Neutrophil (primary cell): ENCODE data around the gene TRIM21.
A peak's percentile ranks its signal among the peaks of the same experiment; 100 is the strongest.

ENCODE experiments used
- H3K27ac ChIP-seq: fragments of 200-600 bp; sonication (generic); 2 replicates; pipeline ENCODE4 v1.5.1; 2016; ENCODE audit warnings: mild to moderate bottlenecking, moderate library complexity
- H3K27me3 ChIP-seq: fragments of 200-600 bp; sonication (generic); 2 replicates; pipeline ENCODE4 v1.6.0; 2016; ENCODE audit warnings: mild to moderate bottlenecking
- H3K36me3 ChIP-seq: fragments of 200-600 bp; sonication (generic); 2 replicates; pipeline ENCODE4 v1.5.1; 2017
- H3K4me1 ChIP-seq, 2 experiments: fragments of 200-600 bp in 1 of 2; sonication (generic) in 1 of 2; 1 replicate in 1 of 2; 2 replicates in 1 of 2; pipeline versions ENCODE4 v1.5.1 to v1.6.1; 2013 to 2016; ENCODE audit warnings: low read depth in 1 of 2, low read length in 1 of 2, mild to moderate bottlenecking in 1 of 2, moderate library complexity in 1 of 2; ENCODE audit not compliant: control insufficient read depth in 1 of 2, insufficient read depth in 1 of 2
- H3K4me3 ChIP-seq, 2 experiments: fragments of 200-600 bp in 1 of 2; sonication (generic) in 1 of 2; 1 replicate in 1 of 2; 2 replicates in 1 of 2; pipeline ENCODE4 v1.5.1; 2013 to 2016; ENCODE audit warnings: low read depth in 1 of 2, low read length in 1 of 2, mild to moderate bottlenecking in 1 of 2, moderate library complexity in 1 of 2
- H3K9me3 ChIP-seq: fragments of 200-600 bp; sonication (generic); 2 replicates; pipeline ENCODE4 v1.5.1; 2016
- CTCF ChIP-seq: fragments of 200-600 bp; sonication (generic); IDR thresholded peaks from 2 replicates; pipeline ENCODE4 v1.5.1; 2016; ENCODE audit warnings: antibody characterized with exemption

The TRIM21 gene

DNA sequence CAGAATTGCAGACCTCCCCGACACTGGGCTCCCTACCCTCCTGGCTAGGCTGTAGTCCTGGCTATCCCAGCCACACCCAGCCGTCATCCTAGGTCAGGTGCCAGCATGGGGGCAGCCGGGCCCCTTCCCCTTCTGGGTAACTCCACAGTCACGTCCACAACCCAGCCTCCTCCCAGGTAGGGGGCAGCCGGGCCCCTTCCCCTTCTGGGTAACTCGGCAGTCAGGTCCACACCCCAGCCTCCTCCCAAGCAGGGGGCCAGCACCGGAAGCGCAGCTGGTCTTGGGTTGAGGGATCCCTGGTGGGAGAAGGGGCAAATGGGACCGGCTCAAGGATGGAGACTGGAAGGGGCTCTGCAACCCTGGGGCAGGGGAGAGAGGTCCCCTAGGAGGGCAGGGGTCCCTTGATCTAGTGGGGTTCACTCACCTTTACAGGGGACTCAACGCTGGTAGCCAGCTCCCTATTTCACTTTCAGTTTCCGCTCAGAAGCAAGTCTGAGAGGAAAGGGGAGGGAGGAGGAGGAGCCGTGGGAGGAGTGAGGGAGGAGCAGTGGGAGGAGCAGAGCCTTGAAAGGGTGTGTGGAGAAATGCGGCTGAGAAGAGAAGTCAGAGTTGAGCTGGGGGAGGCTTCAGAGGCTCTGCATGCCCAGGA is at the start of gene TRIM21:
Gene TRIM21, minus strand, starts transcription at position 494 of the 649 bp plus-strand sequence. CDS start 3,293 bp downstream, outside the sequence.
- Histone ChIP-seq H3K27ac (peak within 1 kb of the TSS; percentile 91), H3K27me3 (no peaks in the 10 kb centered on the region), H3K4me3 (peak within 1 kb of the TSS; percentile 82 to 83), H3K9me3 (no peaks in the 10 kb centered on the region), H3K4me1 (peaks cover 34 to 38% of the 10 kb centered on the region in 2 experiments), H3K36me3 (peaks cover 25% of the 10 kb centered on the region)
- peak; percentile 41 for TF ChIP-seq CTCF

DNA sequence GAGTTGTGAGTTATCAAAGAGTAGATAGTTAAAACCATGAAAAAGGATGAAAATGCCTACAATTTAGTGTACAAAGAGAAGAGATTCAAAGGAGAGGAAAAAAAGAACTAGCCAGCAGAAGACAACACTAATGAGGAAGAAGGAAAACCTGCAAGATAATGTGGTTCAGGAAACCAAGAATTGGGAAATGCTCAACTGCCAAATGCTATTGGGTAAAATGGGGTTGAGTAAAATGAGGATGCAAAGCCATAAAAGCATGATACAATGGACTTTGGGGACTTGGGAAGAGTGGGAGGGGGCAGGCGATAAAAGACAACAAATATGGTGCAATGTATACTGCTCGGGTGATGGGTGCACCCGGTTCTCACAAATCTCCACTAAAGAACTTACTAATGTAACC is 48.0 kb upstream of the TRIM21 start:
- Histone ChIP-seq H3K36me3 (no peaks in the 10 kb centered on the region), H3K4me1 (peaks cover 50 to 83% of the 10 kb centered on the region in 2 experiments), H3K9me3 (no peaks in the 10 kb centered on the region), H3K27ac (peak overlapping the region; percentile 84), H3K27me3 (no peaks in the 10 kb centered on the region), H3K4me3 (peak overlapping the region; percentile 23 to 25)
- TF ChIP-seq CTCF, result no peak

DNA sequence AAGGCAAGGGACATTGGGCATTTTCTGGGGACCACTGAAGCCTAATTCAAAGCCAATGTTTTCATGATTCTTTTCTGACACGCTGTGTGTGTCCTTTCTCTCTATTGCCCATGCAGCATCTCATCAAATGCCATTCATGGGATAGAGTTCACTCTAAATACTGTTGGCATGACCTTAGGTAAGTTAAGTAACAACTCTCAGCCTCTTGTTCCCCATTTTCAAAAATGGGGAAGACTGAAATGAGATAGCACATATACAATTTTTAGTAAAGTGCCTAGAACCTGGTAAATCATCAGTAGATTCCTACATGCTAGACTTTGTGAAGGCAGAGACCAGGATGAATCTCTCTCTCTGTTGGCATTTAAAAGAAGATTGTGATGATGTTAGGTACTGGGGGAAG is 42.9 kb upstream of the TRIM21 start:
- no peak for TF ChIP-seq CTCF
- H3K27ac ChIP-seq, result peak overlapping the region; percentile 83

GRCh38 chr11:4433856-4434255 is 40.4 kb upstream of the TRIM21 start:
- Histone ChIP-seq H3K4me3 (peak overlapping the region; percentile 12 to 15), H3K27ac (peak overlapping the region; percentile 83), H3K4me1 (peaks cover 43 to 59% of the 10 kb centered on the region in 2 experiments), H3K9me3 (no peaks in the 10 kb centered on the region), H3K27me3 (no peaks in the 10 kb centered on the region), H3K36me3 (no peaks in the 10 kb centered on the region)
- TF ChIP-seq CTCF, result no peak

More for the DNA sequence above, 42.9 kb upstream of the TRIM21 start:
- peak overlapping the region in 1 of 2 experiments; percentile 13 for H3K4me3 ChIP-seq
- H3K36me3 ChIP-seq, result no peaks in the 10 kb centered on the region
- no peaks in the 10 kb centered on the region for H3K27me3 ChIP-seq
- peaks cover 47 to 84% of the 10 kb centered on the region in 2 experiments for H3K4me1 ChIP-seq
- no peaks in the 10 kb centered on the region for H3K9me3 ChIP-seq

- Histone ChIP-seq H3K27ac (no peak overlapping the region), H3K4me3 (no peak overlapping the region), H3K36me3 (no peaks in the 10 kb centered on the region), H3K27me3 (no peaks in the 10 kb centered on the region), H3K9me3 (no peaks in the 10 kb centered on the region), H3K4me1 (peaks cover 21 to 25% of the 10 kb centered on the region in 2 experiments)
- no peak for TF ChIP-seq CTCF
Observed at GRCh38 chr11:4430051-4430450, 36.5 kb upstream of the TRIM21 start.
